HepG2 (cell line): ENCODE results near the gene ACD. TPM values are rescaled to one million over a fixed set of nuclear protein-coding genes. Genes with fewer than 3 reads are reported as not detected.

Experiments used
- ARNTL ChIP-seq: sonication (generic); formaldehyde crosslinking; IDR thresholded peaks from 2 replicates; pipeline ENCODE4 v1.4.0; 2020; ENCODE audit warnings: mild to moderate bottlenecking, missing genetic modification reagents
- HNF4G ChIP-seq, 2 experiments: sonication (generic) in 1 of 2; formaldehyde crosslinking in 1 of 2; IDR thresholded peaks; 2 replicates each; pipeline versions ENCODE4 v1.4.0 to v1.6.1; 2011 to 2020; ENCODE audit warnings: borderline replicate concordance in 2 of 2, low read depth in 2 of 2, mild to moderate bottlenecking in 2 of 2, low read length in 1 of 2, missing genetic modification reagents in 1 of 2, moderate library complexity in 1 of 2
- KAT8 ChIP-seq: IDR thresholded peaks from 2 replicates; pipeline ENCODE4 v1.6.1; 2016; ENCODE audit warnings: missing genetic modification reagents, missing compliant biosample characterization
- KDM1A ChIP-seq: IDR thresholded peaks from 2 replicates; pipeline ENCODE4 v1.6.1; 2016; ENCODE audit warnings: missing compliant biosample characterization
- POGZ ChIP-seq: sonication (generic); formaldehyde crosslinking; IDR thresholded peaks from 2 replicates; pipeline ENCODE4 v1.4.0; 2020; ENCODE audit warnings: mild to moderate bottlenecking, missing genetic modification reagents
- REPIN1 ChIP-seq: sonication (generic); formaldehyde crosslinking; IDR thresholded peaks from 2 replicates; pipeline ENCODE4 v1.8.0; 2022; ENCODE audit warnings: missing genetic modification reagents, low read depth, mild to moderate bottlenecking, borderline replicate concordance
- TEAD2 ChIP-seq: sonication (generic); formaldehyde crosslinking; IDR thresholded peaks from 2 replicates; pipeline ENCODE4 v1.9.0; 2021; ENCODE audit warnings: missing genetic modification reagents
- YEATS4 ChIP-seq: sonication (generic); formaldehyde crosslinking; IDR thresholded peaks from 2 replicates; pipeline ENCODE4 v1.4.0; 2020; ENCODE audit warnings: missing genetic modification reagents, borderline replicate concordance
- ZBTB21 ChIP-seq: sonication (generic); formaldehyde crosslinking; IDR thresholded peaks from 2 replicates; pipeline ENCODE4 v1.4.0; 2020; ENCODE audit warnings: missing genetic modification reagents
- ZBTB7A ChIP-seq: sonication (generic); formaldehyde crosslinking; IDR thresholded peaks from 2 replicates; pipeline ENCODE4 v1.8.0; 2022; ENCODE audit warnings: mild to moderate bottlenecking, missing genetic modification reagents
- ZFX ChIP-seq: sonication (generic); formaldehyde crosslinking; IDR thresholded peaks from 2 replicates; pipeline ENCODE4 v1.4.0; 2020; ENCODE audit warnings: mild to moderate bottlenecking, low read depth, missing genetic modification reagents, moderate library complexity
- ZMYM3 ChIP-seq: sonication (generic); formaldehyde crosslinking; IDR thresholded peaks from 2 replicates; pipeline ENCODE4 v1.5.1; 2020; ENCODE audit warnings: mild to moderate bottlenecking, missing genetic modification reagents
- ZNF17 ChIP-seq: sonication (generic); formaldehyde crosslinking; IDR thresholded peaks from 2 replicates; pipeline ENCODE4 v1.5.0; 2020; ENCODE audit warnings: mild to moderate bottlenecking, missing genetic modification reagents
- ZNF230 ChIP-seq: sonication (generic); formaldehyde crosslinking; IDR thresholded peaks from 2 replicates; pipeline ENCODE4 v1.4.0; 2020; ENCODE audit warnings: mild to moderate bottlenecking, missing genetic modification reagents
- ZNF34 ChIP-seq: sonication (generic); formaldehyde crosslinking; IDR thresholded peaks from 2 replicates; pipeline ENCODE4 v1.4.0; 2020; ENCODE audit warnings: mild to moderate bottlenecking, missing genetic modification reagents, borderline replicate concordance
- polyA plus RNA-seq, 8 experiments: library from polyadenylated mRNA; depleted of rRNA in 3 of 8; stranded (reverse) in 7 of 8; unstranded in 1 of 8; fragments of >200 nt; fragmentation: Illumina TruSeq in 4 of 8; extraction: Trizol in 4 of 8; gene quantifications; 2 replicates each; pipeline versions ENCODE4 v1.2.1 to v1.2.3, GENCODE V29; 2011 to 2016; ENCODE audit warnings: low read depth in 4 of 8, missing spikeins in 1 of 8, mixed read lengths in 1 of 8; ENCODE audit not compliant: insufficient read depth in 1 of 8
- total RNA-seq, 5 experiments: library from RNA; depleted of rRNA; stranded (reverse); fragments of >200 nt; fragmentation: Illumina TruSeq; extraction: Trizol; gene quantifications; 2 replicates each; pipeline ENCODE4 v1.2.3, GENCODE V29; 2016; ENCODE audit warnings: low read depth in 1 of 5
- TF ChIP-seq, protein P1 (sequence below): sonication (generic); formaldehyde crosslinking; IDR thresholded peaks from 2 replicates; pipeline ENCODE4 v1.5.1; 2020; ENCODE audit warnings: missing genetic modification reagents, mild to moderate bottlenecking, borderline replicate concordance
- TF ChIP-seq, protein P2 (sequence below): sonication (generic); formaldehyde crosslinking; IDR thresholded peaks from 2 replicates; pipeline ENCODE4 v1.8.0; 2022; ENCODE audit warnings: mild to moderate bottlenecking, missing genetic modification reagents
- TF ChIP-seq, protein P3 (sequence below): conservative IDR thresholded peaks from 2 replicates; pipeline ENCODE4 v1.6.1; 2018; ENCODE audit warnings: missing genetic modification reagents
- TF ChIP-seq, protein P4 (sequence below): sonication (generic); formaldehyde crosslinking; IDR thresholded peaks from 2 replicates; pipeline ENCODE4 v1.8.1; 2023; ENCODE audit warnings: mild to moderate bottlenecking, missing genetic modification reagents
- TF ChIP-seq, protein P5 (sequence below): sonication (generic); formaldehyde crosslinking; IDR thresholded peaks from 2 replicates; pipeline ENCODE4 v1.4.0; 2020; ENCODE audit warnings: missing genetic modification reagents

The ACD gene
- total and polyA plus RNA-seq, 2 of the 13 experiments (the other 11 are each of a cell fraction or from before 2014, with no cell fraction given), result 32.6 to 38.3 TPM

DNA sequence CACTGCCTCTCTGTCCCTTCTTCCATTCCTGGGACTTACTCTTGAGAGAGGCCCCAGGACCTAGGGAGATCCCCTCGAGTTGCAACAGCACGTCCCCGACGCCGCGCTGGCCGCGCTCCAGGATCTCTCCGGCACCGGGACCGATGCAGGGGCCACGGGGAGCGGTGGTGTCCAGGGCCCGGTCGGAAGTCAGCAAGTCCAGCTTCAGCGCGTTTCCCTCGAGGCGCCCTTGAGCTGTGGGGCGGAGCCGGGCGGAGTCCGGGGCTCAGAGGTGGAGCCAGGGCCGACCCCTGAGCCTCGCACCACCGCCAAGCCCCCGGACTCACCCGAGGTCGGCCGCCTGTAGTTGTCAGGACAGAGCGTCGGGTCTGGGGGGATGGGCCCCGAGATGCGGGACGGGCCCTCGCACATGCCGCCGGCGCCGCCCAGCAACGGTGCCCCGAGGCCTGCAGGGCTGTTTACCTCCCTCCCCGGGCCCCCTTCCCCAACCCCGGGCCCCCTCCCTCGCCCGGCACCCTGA lies 6.0 kb upstream of the ACD start (continued):
- TF ChIP-seq, protein P1, sequence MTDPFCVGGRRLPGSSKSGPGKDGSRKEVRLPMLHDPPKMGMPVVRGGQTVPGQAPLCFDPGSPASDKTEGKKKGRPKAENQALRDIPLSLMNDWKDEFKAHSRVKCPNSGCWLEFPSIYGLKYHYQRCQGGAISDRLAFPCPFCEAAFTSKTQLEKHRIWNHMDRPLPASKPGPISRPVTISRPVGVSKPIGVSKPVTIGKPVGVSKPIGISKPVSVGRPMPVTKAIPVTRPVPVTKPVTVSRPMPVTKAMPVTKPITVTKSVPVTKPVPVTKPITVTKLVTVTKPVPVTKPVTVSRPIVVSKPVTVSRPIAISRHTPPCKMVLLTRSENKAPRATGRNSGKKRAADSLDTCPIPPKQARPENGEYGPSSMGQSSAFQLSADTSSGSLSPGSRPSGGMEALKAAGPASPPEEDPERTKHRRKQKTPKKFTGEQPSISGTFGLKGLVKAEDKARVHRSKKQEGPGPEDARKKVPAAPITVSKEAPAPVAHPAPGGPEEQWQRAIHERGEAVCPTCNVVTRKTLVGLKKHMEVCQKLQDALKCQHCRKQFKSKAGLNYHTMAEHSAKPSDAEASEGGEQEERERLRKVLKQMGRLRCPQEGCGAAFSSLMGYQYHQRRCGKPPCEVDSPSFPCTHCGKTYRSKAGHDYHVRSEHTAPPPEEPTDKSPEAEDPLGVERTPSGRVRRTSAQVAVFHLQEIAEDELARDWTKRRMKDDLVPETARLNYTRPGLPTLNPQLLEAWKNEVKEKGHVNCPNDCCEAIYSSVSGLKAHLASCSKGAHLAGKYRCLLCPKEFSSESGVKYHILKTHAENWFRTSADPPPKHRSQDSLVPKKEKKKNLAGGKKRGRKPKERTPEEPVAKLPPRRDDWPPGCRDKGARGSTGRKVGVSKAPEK, result 0 out of 2 replicates have a peak, but pooled peaks have one; percentile 43
- TF ChIP-seq ARNTL (CRISPR knock-in tag), result 0 out of 2 replicates have a peak, but pooled peaks have one; percentile 7
- no peak for TF ChIP-seq ZFX (CRISPR knock-in tag)
- TF ChIP-seq ZMYM3 (CRISPR knock-in tag), result peak; percentile 21
- TF ChIP-seq ZBTB7A (CRISPR knock-in tag), result peak; percentile 70; the same call in 1 of the 2 replicates
- TF ChIP-seq, protein P2, sequence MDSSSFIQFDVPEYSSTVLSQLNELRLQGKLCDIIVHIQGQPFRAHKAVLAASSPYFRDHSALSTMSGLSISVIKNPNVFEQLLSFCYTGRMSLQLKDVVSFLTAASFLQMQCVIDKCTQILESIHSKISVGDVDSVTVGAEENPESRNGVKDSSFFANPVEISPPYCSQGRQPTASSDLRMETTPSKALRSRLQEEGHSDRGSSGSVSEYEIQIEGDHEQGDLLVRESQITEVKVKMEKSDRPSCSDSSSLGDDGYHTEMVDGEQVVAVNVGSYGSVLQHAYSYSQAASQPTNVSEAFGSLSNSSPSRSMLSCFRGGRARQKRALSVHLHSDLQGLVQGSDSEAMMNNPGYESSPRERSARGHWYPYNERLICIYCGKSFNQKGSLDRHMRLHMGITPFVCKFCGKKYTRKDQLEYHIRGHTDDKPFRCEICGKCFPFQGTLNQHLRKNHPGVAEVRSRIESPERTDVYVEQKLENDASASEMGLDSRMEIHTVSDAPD (CRISPR knock-in tag), result no peak
- TF ChIP-seq POGZ (CRISPR knock-in tag), result peak; percentile 22; the same call in 1 of the 2 replicates
- TF ChIP-seq HNF4G (IDR thresholded peaks at IDR 0.05; ENCODE audit: borderline replicate concordance, low read depth, low read length), result peak; percentile 46; the same call in 1 of the 2 replicates
- no peak for TF ChIP-seq HNF4G (CRISPR knock-in tag; IDR thresholded peaks at IDR 0.05; ENCODE audit: borderline replicate concordance, low read depth)
- TF ChIP-seq, protein P3, sequence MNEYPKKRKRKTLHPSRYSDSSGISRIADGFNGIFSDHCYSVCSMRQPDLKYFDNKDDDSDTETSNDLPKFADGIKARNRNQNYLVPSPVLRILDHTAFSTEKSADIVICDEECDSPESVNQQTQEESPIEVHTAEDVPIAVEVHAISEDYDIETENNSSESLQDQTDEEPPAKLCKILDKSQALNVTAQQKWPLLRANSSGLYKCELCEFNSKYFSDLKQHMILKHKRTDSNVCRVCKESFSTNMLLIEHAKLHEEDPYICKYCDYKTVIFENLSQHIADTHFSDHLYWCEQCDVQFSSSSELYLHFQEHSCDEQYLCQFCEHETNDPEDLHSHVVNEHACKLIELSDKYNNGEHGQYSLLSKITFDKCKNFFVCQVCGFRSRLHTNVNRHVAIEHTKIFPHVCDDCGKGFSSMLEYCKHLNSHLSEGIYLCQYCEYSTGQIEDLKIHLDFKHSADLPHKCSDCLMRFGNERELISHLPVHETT, result peak; percentile 70; the same call in 1 of the 2 replicates
- no peak for TF ChIP-seq TEAD2
- peak; percentile 74 for TF ChIP-seq REPIN1 (CRISPR knock-in tag)
- TF ChIP-seq, protein P4, sequence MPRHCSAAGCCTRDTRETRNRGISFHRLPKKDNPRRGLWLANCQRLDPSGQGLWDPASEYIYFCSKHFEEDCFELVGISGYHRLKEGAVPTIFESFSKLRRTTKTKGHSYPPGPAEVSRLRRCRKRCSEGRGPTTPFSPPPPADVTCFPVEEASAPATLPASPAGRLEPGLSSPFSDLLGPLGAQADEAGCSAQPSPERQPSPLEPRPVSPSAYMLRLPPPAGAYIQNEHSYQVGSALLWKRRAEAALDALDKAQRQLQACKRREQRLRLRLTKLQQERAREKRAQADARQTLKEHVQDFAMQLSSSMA (CRISPR knock-in tag), result 0 out of 2 replicates have a peak, but pooled peaks have one; percentile 7
- no peak; the same call in 1 of the 2 replicates for TF ChIP-seq YEATS4 (CRISPR knock-in tag)
- no peak for TF ChIP-seq ZNF17
- TF ChIP-seq ZNF230 (CRISPR knock-in tag), result peak; percentile 86
- TF ChIP-seq KAT8 (CRISPR knock-in tag), result no peak
- no peak for TF ChIP-seq KDM1A (CRISPR knock-in tag)
- TF ChIP-seq, protein P5, sequence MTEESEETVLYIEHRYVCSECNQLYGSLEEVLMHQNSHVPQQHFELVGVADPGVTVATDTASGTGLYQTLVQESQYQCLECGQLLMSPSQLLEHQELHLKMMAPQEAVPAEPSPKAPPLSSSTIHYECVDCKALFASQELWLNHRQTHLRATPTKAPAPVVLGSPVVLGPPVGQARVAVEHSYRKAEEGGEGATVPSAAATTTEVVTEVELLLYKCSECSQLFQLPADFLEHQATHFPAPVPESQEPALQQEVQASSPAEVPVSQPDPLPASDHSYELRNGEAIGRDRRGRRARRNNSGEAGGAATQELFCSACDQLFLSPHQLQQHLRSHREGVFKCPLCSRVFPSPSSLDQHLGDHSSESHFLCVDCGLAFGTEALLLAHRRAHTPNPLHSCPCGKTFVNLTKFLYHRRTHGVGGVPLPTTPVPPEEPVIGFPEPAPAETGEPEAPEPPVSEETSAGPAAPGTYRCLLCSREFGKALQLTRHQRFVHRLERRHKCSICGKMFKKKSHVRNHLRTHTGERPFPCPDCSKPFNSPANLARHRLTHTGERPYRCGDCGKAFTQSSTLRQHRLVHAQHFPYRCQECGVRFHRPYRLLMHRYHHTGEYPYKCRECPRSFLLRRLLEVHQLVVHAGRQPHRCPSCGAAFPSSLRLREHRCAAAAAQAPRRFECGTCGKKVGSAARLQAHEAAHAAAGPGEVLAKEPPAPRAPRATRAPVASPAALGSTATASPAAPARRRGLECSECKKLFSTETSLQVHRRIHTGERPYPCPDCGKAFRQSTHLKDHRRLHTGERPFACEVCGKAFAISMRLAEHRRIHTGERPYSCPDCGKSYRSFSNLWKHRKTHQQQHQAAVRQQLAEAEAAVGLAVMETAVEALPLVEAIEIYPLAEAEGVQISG, result peak; percentile 34; the same call in 1 of the 2 replicates
- TF ChIP-seq ZBTB21 (CRISPR knock-in tag), result no peak
- no peak for TF ChIP-seq ZNF34 (CRISPR knock-in tag)
